Activated effector memory CD4-positive, alpha-beta T cell treated with anti-CD3 and anti-CD28 coated beads, Interleukin-2, amount 50 U/mL, for 16 hours (primary cell): Measurements from ENCODE around the gene C12orf76.

ENCODE experiments used
- DNase-seq: peaks from one replicate; pipeline ENCODE4 v3.0.0-alpha.2; 2020

C12orf76 gene

DNA sequence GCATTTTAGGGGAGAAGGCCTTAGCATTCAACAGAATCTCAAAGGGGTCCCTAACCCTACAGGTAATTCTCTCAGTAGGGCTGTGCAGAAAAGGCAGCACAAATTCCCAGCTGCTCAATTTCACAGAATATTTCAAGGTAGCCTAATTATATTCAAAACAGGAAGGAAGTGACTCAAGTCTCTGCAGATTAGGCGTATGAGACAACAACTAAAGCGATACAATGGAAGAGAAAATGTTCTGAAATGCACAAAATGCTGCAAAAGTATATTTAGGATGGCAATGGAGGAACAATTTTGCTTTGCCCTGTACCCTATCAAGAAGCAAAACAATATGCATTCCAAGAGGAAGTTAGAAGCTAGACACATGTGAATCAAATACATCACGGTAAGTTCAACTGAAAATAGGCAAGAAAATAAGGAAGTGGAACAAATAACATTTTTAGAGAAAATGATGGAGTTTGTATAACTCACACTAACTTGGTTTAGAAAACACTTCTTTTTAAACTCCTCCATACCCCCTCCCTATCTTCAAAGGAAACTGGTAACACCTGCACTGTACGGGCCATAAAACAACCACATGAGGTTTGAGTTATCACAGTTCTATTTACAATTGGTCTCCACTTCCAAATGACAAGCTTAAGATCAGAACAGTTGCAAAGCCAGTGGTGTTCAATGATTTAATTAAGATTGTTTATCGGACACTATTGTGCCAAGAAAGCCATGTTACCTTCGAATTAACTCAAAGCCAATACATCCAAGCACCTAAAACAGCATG, 53.7 kb downstream of the C12orf76 start:
- no peak for DNase-seq

DNA sequence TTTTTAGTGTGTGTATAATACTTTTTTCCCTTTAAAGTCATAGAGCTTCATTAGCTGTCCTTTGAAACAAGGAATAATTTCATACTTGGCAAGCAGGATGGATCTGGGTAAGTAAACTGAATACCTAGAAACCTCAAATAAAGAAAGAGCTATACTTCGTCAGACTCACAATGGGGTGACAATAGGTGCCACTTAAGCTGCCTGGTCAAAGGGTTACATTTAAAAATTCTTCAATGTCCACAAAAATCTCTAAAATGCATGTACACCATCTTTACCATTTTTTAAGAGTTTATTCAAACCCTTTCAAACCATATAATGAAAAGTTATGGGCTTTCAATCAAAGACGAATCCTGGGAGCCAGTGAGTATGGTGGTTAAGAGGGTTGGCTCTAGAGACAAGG, 55.2 kb downstream of the C12orf76 start:
- no peak for DNase-seq

- DNase-seq: no peak
Measured at GRCh38 chr12:109991586-109991985, 56.7 kb downstream of the C12orf76 start.
